KMS-11 (cell line): ENCODE measurements around the gene CD200R1L.

Experiments used
- H2AFZ ChIP-seq: fragments of 200-600 bp; sonication (generic); 2 replicates; pipeline ENCODE4 v1.6.1; 2016; ENCODE audit warnings: antibody characterized with exemption, mixed run types, low read depth
- H3K27ac ChIP-seq: fragments of 200-600 bp; sonication (generic); 2 replicates; pipeline ENCODE4 v1.6.1; 2016; ENCODE audit warnings: mild to moderate bottlenecking, mixed run types
- H3K27me3 ChIP-seq: fragments of 200-600 bp; sonication (generic); 2 replicates; pipeline ENCODE4 v1.6.1; 2017; ENCODE audit warnings: mild to moderate bottlenecking, low read depth, mixed run types, moderate library complexity; ENCODE audit not compliant: insufficient read depth
- H3K36me3 ChIP-seq: fragments of 200-600 bp; sonication (generic); 2 replicates; pipeline ENCODE4 v1.6.1; 2017; ENCODE audit warnings: mild to moderate bottlenecking, mixed run types; ENCODE audit not compliant: insufficient read depth
- H3K4me1 ChIP-seq: fragments of 200-600 bp; sonication (generic); 2 replicates; pipeline ENCODE4 v1.6.1; 2016; ENCODE audit warnings: mild to moderate bottlenecking, low read depth, mixed run types; ENCODE audit not compliant: poor library complexity, severe bottlenecking
- H3K4me2 ChIP-seq: fragments of 200-600 bp; sonication (generic); 2 replicates; pipeline ENCODE4 v1.7.0; 2016; ENCODE audit warnings: mild to moderate bottlenecking, mixed run types
- H3K4me3 ChIP-seq: fragments of 200-600 bp; sonication (generic); IDR thresholded peaks from 2 replicates; pipeline ENCODE4 v1.6.1; 2017; ENCODE audit warnings: low read depth, low read length, mixed read lengths; ENCODE audit not compliant: insufficient read depth
- H3K79me2 ChIP-seq: fragments of 200-600 bp; sonication (generic); 2 replicates; pipeline ENCODE4 v1.6.1; 2016; ENCODE audit warnings: low read depth, mixed run types; ENCODE audit not compliant: insufficient read depth
- H3K9ac ChIP-seq: fragments of 200-600 bp; sonication (generic); 2 replicates; pipeline ENCODE4 v1.6.1; 2016; ENCODE audit warnings: mild to moderate bottlenecking, mixed run types
- H4K20me1 ChIP-seq: fragments of 200-600 bp; sonication (generic); 2 replicates; pipeline ENCODE4 v1.6.1; 2016; ENCODE audit warnings: mild to moderate bottlenecking, mixed run types; ENCODE audit not compliant: insufficient read depth
- CTCF ChIP-seq: fragments of 200-600 bp; sonication (generic); conservative IDR thresholded peaks from 2 replicates; pipeline ENCODE4 v1.6.1; 2017; ENCODE audit warnings: low read depth, mild to moderate bottlenecking, antibody characterized with exemption, low read length, moderate library complexity, mixed read lengths

Gene CD200R1L

GRCh38 chr3:112822064-112823055, 24.3 kb downstream of the CD200R1L start:
- no peak overlapping the region for H2AFZ ChIP-seq
- no peak overlapping the region for H3K4me3 ChIP-seq
- no peaks in the 10 kb centered on the region for H4K20me1 ChIP-seq
- no peak overlapping the region for H3K4me2 ChIP-seq
- H3K4me1 ChIP-seq, result peaks cover 9% of the 10 kb centered on the region
- H3K9ac ChIP-seq, result no peak overlapping the region
- no peaks in the 10 kb centered on the region for H3K36me3 ChIP-seq
- no peak for TF ChIP-seq CTCF
- H3K27ac ChIP-seq, result no peak overlapping the region
- no peaks in the 10 kb centered on the region for H3K27me3 ChIP-seq
- H3K79me2 ChIP-seq, result no peaks in the 10 kb centered on the region

- no peaks in the 10 kb centered on the region for H3K27me3 ChIP-seq
- no peak overlapping the region for H3K27ac ChIP-seq
- H3K4me3 ChIP-seq, result no peak overlapping the region
- H4K20me1 ChIP-seq, result no peaks in the 10 kb centered on the region
- no peak overlapping the region for H3K9ac ChIP-seq
- H3K4me2 ChIP-seq, result no peak overlapping the region
- no peaks in the 10 kb centered on the region for H3K36me3 ChIP-seq
- peaks cover 9% of the 10 kb centered on the region for H3K4me1 ChIP-seq
- no peak overlapping the region for H2AFZ ChIP-seq
- TF ChIP-seq CTCF, result no peak
- H3K79me2 ChIP-seq, result no peaks in the 10 kb centered on the region
These were observed 28.4 kb downstream of the CD200R1L start for GRCh38 chr3:112818289-112818688.

GRCh38 chr3:112817797-112818196, 28.9 kb downstream of the CD200R1L start:
- H3K27me3 ChIP-seq, result no peaks in the 10 kb centered on the region
- H3K36me3 ChIP-seq, result no peaks in the 10 kb centered on the region
- H3K4me3 ChIP-seq, result no peak overlapping the region
- H3K4me2 ChIP-seq, result no peak overlapping the region
- H3K4me1 ChIP-seq, result peaks cover 9% of the 10 kb centered on the region
- H4K20me1 ChIP-seq, result no peaks in the 10 kb centered on the region
- H2AFZ ChIP-seq, result no peak overlapping the region
- H3K27ac ChIP-seq, result no peak overlapping the region
- no peaks in the 10 kb centered on the region for H3K79me2 ChIP-seq
- no peak overlapping the region for H3K9ac ChIP-seq
- TF ChIP-seq CTCF, result no peak

GRCh38 chr3:112817271-112817670, 29.4 kb downstream of the CD200R1L start:
- H3K4me3 ChIP-seq, result no peak overlapping the region
- peaks cover 12% of the 10 kb centered on the region for H3K4me1 ChIP-seq
- TF ChIP-seq CTCF, result no peak
- no peaks in the 10 kb centered on the region for H3K36me3 ChIP-seq
- H4K20me1 ChIP-seq, result no peaks in the 10 kb centered on the region
- H3K27me3 ChIP-seq, result no peaks in the 10 kb centered on the region
- H2AFZ ChIP-seq, result no peak overlapping the region
- H3K9ac ChIP-seq, result no peak overlapping the region
- no peak overlapping the region for H3K27ac ChIP-seq
- no peak overlapping the region for H3K4me2 ChIP-seq
- no peaks in the 10 kb centered on the region for H3K79me2 ChIP-seq
